T-helper 1 cell treated with Interleukin-12 subunit alpha and Interleukin-12 subunit beta and Interleukin-4 antibody, amounts not matched to agents 30 ng/mL and 1 ng/mL, for 36 hours (primary cell): ENCODE data around the gene KIRREL1. TPM values are rescaled to one million over a fixed set of nuclear protein-coding genes. Genes with fewer than 3 reads are reported as not detected.

Source experiments
- intact Hi-C: fragments of 100-400 bp; cut with micrococcal nuclease; formaldehyde crosslinking; loops from one replicate; pipeline ENCODE4 v1.15.1; 2024
- total RNA-seq: library from RNA; stranded (reverse); gene quantifications from 2 replicates; pipeline ENCODE4 v1.2.3, GENCODE V29; 2022

KIRREL1 gene
- total RNA-seq, 1 donor from 2014 or later = not detected

GRCh38 chr1:158128531-158128930 lies 135.1 kb downstream of the KIRREL1 start:
- intact Hi-C loops = loop anchor here (10.0 kb wide), 1 partner anchor 754 kb away; no protein-coding TSS in a partner anchor

GRCh38 chr1:158131217-158131616 lies 137.8 kb downstream of the KIRREL1 start:
- intact Hi-C loops = no loop called here

GRCh38 chr1:158140764-158141192 lies 147.3 kb downstream of the KIRREL1 start:
- intact Hi-C loops = no loop called here

- intact Hi-C loops = no loop called here
These were observed 151.8 kb downstream of the KIRREL1 start for GRCh38 chr1:158145173-158145719.

GRCh38 chr1:158146165-158146564 lies 152.7 kb downstream of the KIRREL1 start:
- intact Hi-C loops = no loop called here

- intact Hi-C loops = no loop called here
These were observed 153.3 kb downstream of the KIRREL1 start for GRCh38 chr1:158146739-158147138.

GRCh38 chr1:158147401-158147800 lies 154.0 kb downstream of the KIRREL1 start:
- intact Hi-C loops = no loop called here

GRCh38 chr1:158147869-158148268 lies 154.4 kb downstream of the KIRREL1 start:
- intact Hi-C loops = no loop called here

- intact Hi-C loops = no loop called here
These were observed 155.0 kb downstream of the KIRREL1 start for GRCh38 chr1:158148468-158148867.

- intact Hi-C loops = loop anchor here (1.0 kb wide), 2 partner anchors 24 to 928 kb away; no protein-coding TSS in a partner anchor
These were observed 155.7 kb downstream of the KIRREL1 start for GRCh38 chr1:158149175-158149574.

Other genes starting within 250 kb of the KIRREL1 start
- gene FCRL2, start 216.5 kb upstream of the KIRREL1 start, total RNA-seq = not detected in 2 replicates
- gene FCRL1, start 173.5 kb upstream of the KIRREL1 start, total RNA-seq = not detected in 2 replicates
- gene CD5L, start 151.8 kb upstream of the KIRREL1 start, total RNA-seq = not detected in 2 replicates
- gene CD1D, start 187.2 kb downstream of the KIRREL1 start, total RNA-seq = not detected in 2 replicates